Hepatocyte (in vitro differentiated cells): ENCODE measurements around the gene RBM7. TPM values are rescaled to one million over a fixed set of nuclear protein-coding genes. Genes with fewer than 3 reads are reported as not detected.

Source experiments
- DNase-seq: peaks from one replicate; pipeline ENCODE4 v3.0.0-alpha.2; 2016; ENCODE audit warnings: low spot score
- H2AFZ ChIP-seq: fragments of 200-600 bp; sonication (generic); 2 replicates; pipeline ENCODE4 v1.6.0; 2016; ENCODE audit warnings: antibody characterized with exemption, mild to moderate bottlenecking
- H3K27ac ChIP-seq: fragments of 200-600 bp; sonication (generic); 2 replicates; pipeline ENCODE4 v1.5.1; 2016; ENCODE audit warnings: mild to moderate bottlenecking
- H3K27me3 ChIP-seq: fragments of 200-600 bp; sonication (generic); 2 replicates; pipeline ENCODE4 v1.6.1; 2016
- H3K36me3 ChIP-seq: fragments of 200-600 bp; sonication (generic); replicated peaks from 2 replicates; pipeline ENCODE4 v1.5.1; 2016; ENCODE audit warnings: low read depth; ENCODE audit not compliant: insufficient read depth
- H3K4me1 ChIP-seq: fragments of 200-600 bp; sonication (generic); 2 replicates; pipeline ENCODE4 v1.5.1; 2016; ENCODE audit warnings: mild to moderate bottlenecking, moderate library complexity; ENCODE audit not compliant: insufficient read depth
- H3K4me2 ChIP-seq: fragments of 200-600 bp; sonication (generic); 2 replicates; pipeline ENCODE4 v1.6.0; 2016
- H3K4me3 ChIP-seq: fragments of 200-600 bp; sonication (generic); 2 replicates; pipeline ENCODE4 v1.5.1; 2016; ENCODE audit warnings: mild to moderate bottlenecking
- H3K79me2 ChIP-seq: fragments of 200-600 bp; sonication (generic); 2 replicates; pipeline ENCODE4 v1.6.0; 2017; ENCODE audit warnings: mild to moderate bottlenecking
- H3K9me2 ChIP-seq: fragments of 200-600 bp; sonication (generic); replicated peaks from 2 replicates; pipeline ENCODE4 v1.6.0; 2017; ENCODE audit warnings: mild to moderate bottlenecking; ENCODE audit not compliant: insufficient read depth
- H3K9me3 ChIP-seq: fragments of 200-600 bp; sonication (generic); 2 replicates; pipeline ENCODE4 v1.5.1; 2016; ENCODE audit warnings: low read depth, mild to moderate bottlenecking
- H4K20me1 ChIP-seq: fragments of 200-600 bp; sonication (generic); 2 replicates; pipeline ENCODE4 v1.6.0; 2016; ENCODE audit warnings: mild to moderate bottlenecking; ENCODE audit not compliant: insufficient read depth, poor library complexity, severe bottlenecking
- EZH2 ChIP-seq: fragments of 200-600 bp; sonication (generic); IDR thresholded peaks from 2 replicates; pipeline ENCODE4 v1.6.1; 2016; ENCODE audit warnings: antibody characterized with exemption, mild to moderate bottlenecking, borderline replicate concordance
- EZH2phosphoT487 ChIP-seq: fragments of 200-600 bp; sonication (generic); IDR thresholded peaks from one replicate; pipeline ENCODE4 v1.6.1; 2018; ENCODE audit warnings: antibody characterized with exemption, mild to moderate bottlenecking, low read depth, moderate library complexity; ENCODE audit not compliant: unreplicated experiment, severe bottlenecking
- WGBS: methylation state at CpG from one replicate; pipeline ENCODE4 v1.1.6; 2016; ENCODE audit warnings: low lambda C conversion rate; ENCODE audit errors: missing lambda C conversion rate; 5-methylcytosine and 5-hydroxymethylcytosine counted together
- polyA plus RNA-seq: library from polyadenylated mRNA; unstranded; fragments of >200 nt; fragmentation: Nextera tagmentation; extraction: Ambion mirVana; gene quantifications from 2 replicates; pipeline ENCODE4 v1.2.1, GENCODE V29; 2016
- total RNA-seq: library from RNA; depleted of rRNA; stranded (reverse); fragments of >200 nt; gene quantifications from 2 replicates; pipeline ENCODE4 v1.2.3, GENCODE V29; 2014
- TF ChIP-seq, protein P1 (sequence below): fragments of 200-600 bp; sonication (generic); IDR thresholded peaks from 2 replicates; pipeline ENCODE4 v1.5.1; 2016; ENCODE audit warnings: antibody characterized with exemption, mild to moderate bottlenecking; ENCODE audit not compliant: poor library complexity

RBM7 gene
- total and polyA plus RNA-seq, 2 experiments from 2014 or later = 36.2 to 49.2 TPM

GRCh38 chr11:114375052-114375451 is 25.4 kb upstream of the RBM7 start:
- no peaks in the 10 kb centered on the region for H3K9me3 ChIP-seq
- no peak overlapping the region for H3K4me3 ChIP-seq
- no peaks in the 10 kb centered on the region for H3K79me2 ChIP-seq
- no peak overlapping the region for H3K4me2 ChIP-seq
- no peak overlapping the region for H3K27ac ChIP-seq
- H3K27me3 ChIP-seq = no peaks in the 10 kb centered on the region
- TF ChIP-seq, protein P1, sequence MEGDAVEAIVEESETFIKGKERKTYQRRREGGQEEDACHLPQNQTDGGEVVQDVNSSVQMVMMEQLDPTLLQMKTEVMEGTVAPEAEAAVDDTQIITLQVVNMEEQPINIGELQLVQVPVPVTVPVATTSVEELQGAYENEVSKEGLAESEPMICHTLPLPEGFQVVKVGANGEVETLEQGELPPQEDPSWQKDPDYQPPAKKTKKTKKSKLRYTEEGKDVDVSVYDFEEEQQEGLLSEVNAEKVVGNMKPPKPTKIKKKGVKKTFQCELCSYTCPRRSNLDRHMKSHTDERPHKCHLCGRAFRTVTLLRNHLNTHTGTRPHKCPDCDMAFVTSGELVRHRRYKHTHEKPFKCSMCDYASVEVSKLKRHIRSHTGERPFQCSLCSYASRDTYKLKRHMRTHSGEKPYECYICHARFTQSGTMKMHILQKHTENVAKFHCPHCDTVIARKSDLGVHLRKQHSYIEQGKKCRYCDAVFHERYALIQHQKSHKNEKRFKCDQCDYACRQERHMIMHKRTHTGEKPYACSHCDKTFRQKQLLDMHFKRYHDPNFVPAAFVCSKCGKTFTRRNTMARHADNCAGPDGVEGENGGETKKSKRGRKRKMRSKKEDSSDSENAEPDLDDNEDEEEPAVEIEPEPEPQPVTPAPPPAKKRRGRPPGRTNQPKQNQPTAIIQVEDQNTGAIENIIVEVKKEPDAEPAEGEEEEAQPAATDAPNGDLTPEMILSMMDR = no peak
- TF ChIP-seq EZH2 (no peak), EZH2phosphoT487 (no peak)
- H2AFZ ChIP-seq = no peak overlapping the region
- no peaks in the 10 kb centered on the region for H3K4me1 ChIP-seq
- H4K20me1 ChIP-seq = no peaks in the 10 kb centered on the region
- no peak for DNase-seq
- H3K36me3 ChIP-seq = no peaks in the 10 kb centered on the region
- WGBS = 95% methylated on average over 3 of the region's 3 CpGs
- H3K9me2 ChIP-seq = no peaks in the 10 kb centered on the region

DNA sequence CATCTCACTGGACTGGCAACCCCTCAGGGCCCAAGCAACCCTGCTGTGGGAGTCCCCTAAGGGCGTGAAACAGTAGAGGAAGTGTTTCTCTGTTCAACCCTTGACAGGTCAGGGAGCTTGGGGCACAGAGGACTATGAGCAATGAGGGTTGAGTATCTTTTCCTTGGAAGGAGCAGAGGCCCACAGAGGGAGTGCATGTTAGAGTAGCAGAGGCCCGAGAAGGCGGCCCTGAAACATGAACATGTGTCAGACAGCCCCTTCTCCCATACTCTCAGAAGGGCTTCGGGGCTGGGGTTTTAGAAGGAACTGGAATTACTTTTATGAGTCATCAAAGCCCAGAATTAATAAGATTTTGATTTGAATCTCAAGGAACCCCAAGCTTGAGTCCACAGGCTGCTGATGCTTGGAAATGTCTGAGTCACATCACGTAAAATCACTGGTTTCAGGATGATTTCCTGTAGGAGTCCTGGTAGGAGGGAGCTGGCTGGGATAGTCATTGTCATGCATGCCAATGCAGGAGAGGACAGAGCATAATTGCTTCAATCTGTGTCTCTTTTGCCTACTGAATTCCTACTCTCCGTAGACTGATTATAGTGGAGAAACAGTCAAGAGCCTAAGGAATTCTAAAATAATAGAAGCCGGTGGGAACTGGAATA is 22.7 kb upstream of the RBM7 start:
- H3K4me1 ChIP-seq = no peaks in the 10 kb centered on the region
- no peaks in the 10 kb centered on the region for H3K9me2 ChIP-seq
- no peak for TF ChIP-seq EZH2phosphoT487
- TF ChIP-seq EZH2 = no peak
- TF ChIP-seq, protein P1 = no peak
- no peaks in the 10 kb centered on the region for H4K20me1 ChIP-seq
- peak; percentile 15 for DNase-seq
- no peak overlapping the region for H3K27ac ChIP-seq
- H3K4me3 ChIP-seq = no peak overlapping the region
- no peaks in the 10 kb centered on the region for H3K9me3 ChIP-seq
- H3K79me2 ChIP-seq = no peaks in the 10 kb centered on the region
- no peaks in the 10 kb centered on the region for H3K36me3 ChIP-seq
- no peak overlapping the region for H3K4me2 ChIP-seq
- WGBS = 70% methylated on average over 7 of the region's 7 CpGs
- no peak overlapping the region for H2AFZ ChIP-seq
- no peaks in the 10 kb centered on the region for H3K27me3 ChIP-seq

GRCh38 chr11:114379394-114380069 is 20.9 kb upstream of the RBM7 start:
- H3K79me2 ChIP-seq = no peaks in the 10 kb centered on the region
- no peak overlapping the region for H3K27ac ChIP-seq
- no peak overlapping the region for H3K4me3 ChIP-seq
- no peak overlapping the region for H2AFZ ChIP-seq
- H4K20me1 ChIP-seq = no peaks in the 10 kb centered on the region
- H3K4me2 ChIP-seq = no peak overlapping the region
- no peaks in the 10 kb centered on the region for H3K9me3 ChIP-seq
- H3K4me1 ChIP-seq = no peaks in the 10 kb centered on the region
- no peaks in the 10 kb centered on the region for H3K27me3 ChIP-seq
- no peaks in the 10 kb centered on the region for H3K36me3 ChIP-seq
- TF ChIP-seq, protein P1 = no peak
- TF ChIP-seq EZH2phosphoT487 = no peak
- no peak for TF ChIP-seq EZH2
- 81% methylated on average over 5 of the region's 5 CpGs for WGBS
- no peaks in the 10 kb centered on the region for H3K9me2 ChIP-seq
- DNase-seq = no peak
